A549 (cell line): ENCODE data around the gene TAC3.
"Not testable (repeated sequence)": the region's sequence is repeated elsewhere in the genome, so short reads cannot be mapped to it uniquely, and the experiment has no call there.

ENCODE experiments used
- BHLHE40 ChIP-seq: IDR thresholded peaks from 2 replicates; pipeline ENCODE4 v1.6.1; 2012; ENCODE audit warnings: low read depth, low read length, inconsistent platforms
- CTCF ChIP-seq: fragments of >200 bp; sonication (Bioruptor Twin); formaldehyde crosslinking; IDR thresholded peaks from 3 replicates; pipeline ENCODE4 v1.5.1; 2016
- ESRRA ChIP-seq: fragments of 150-350 bp; IDR thresholded peaks from 2 replicates; pipeline ENCODE4 v1.6.1; 2014; ENCODE audit warnings: mild to moderate bottlenecking, low read length, borderline replicate concordance
- KDM5A ChIP-seq: fragments of 200-600 bp; sonication (generic); IDR thresholded peaks from 2 replicates; pipeline ENCODE4 v1.6.1; 2016; ENCODE audit warnings: antibody characterized with exemption, mild to moderate bottlenecking
- POLR2A ChIP-seq: IDR thresholded peaks from 2 replicates; pipeline ENCODE4 v1.6.1; 2012; ENCODE audit warnings: mild to moderate bottlenecking, low read length
- RCOR1 ChIP-seq: fragments of 150-350 bp; IDR thresholded peaks from 2 replicates; pipeline ENCODE4 v1.6.1; 2014; ENCODE audit warnings: antibody characterized with exemption, low read length, low read depth
- ZSCAN20 ChIP-seq: fragments of 250-450 bp; sonication (Bioruptor Pico); IDR thresholded peaks from 2 replicates; pipeline ENCODE4 v1.8.0; 2022; ENCODE audit warnings: mild to moderate bottlenecking, moderate library complexity
- TF ChIP-seq, protein P1 (sequence below): fragments of 450-650 bp; IDR thresholded peaks from 2 replicates; pipeline ENCODE4 v1.6.1; 2014; ENCODE audit warnings: antibody characterized with exemption
- TF ChIP-seq, protein P2 (sequence below): IDR thresholded peaks from 2 replicates; pipeline ENCODE4 v1.6.1; 2012
- TF ChIP-seq, protein P3 (sequence below): IDR thresholded peaks from 2 replicates; pipeline ENCODE4 v1.6.1; 2012

- TF ChIP-seq BHLHE40; POLR2A; RCOR1; CTCF; ZSCAN20 (CRISPR knock-in tag); KDM5A; ESRRA: not testable (repeated sequence)
- TF ChIP-seq, protein P1, sequence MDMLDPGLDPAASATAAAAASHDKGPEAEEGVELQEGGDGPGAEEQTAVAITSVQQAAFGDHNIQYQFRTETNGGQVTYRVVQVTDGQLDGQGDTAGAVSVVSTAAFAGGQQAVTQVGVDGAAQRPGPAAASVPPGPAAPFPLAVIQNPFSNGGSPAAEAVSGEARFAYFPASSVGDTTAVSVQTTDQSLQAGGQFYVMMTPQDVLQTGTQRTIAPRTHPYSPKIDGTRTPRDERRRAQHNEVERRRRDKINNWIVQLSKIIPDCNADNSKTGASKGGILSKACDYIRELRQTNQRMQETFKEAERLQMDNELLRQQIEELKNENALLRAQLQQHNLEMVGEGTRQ = not testable (repeated sequence)
- TF ChIP-seq, protein P2, sequence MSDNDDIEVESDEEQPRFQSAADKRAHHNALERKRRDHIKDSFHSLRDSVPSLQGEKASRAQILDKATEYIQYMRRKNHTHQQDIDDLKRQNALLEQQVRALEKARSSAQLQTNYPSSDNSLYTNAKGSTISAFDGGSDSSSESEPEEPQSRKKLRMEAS = peak; percentile 65
- TF ChIP-seq, protein P3, sequence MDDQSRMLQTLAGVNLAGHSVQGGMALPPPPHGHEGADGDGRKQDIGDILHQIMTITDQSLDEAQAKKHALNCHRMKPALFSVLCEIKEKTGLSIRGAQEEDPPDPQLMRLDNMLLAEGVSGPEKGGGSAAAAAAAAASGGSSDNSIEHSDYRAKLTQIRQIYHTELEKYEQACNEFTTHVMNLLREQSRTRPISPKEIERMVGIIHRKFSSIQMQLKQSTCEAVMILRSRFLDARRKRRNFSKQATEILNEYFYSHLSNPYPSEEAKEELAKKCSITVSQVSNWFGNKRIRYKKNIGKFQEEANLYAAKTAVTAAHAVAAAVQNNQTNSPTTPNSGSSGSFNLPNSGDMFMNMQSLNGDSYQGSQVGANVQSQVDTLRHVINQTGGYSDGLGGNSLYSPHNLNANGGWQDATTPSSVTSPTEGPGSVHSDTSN = not testable (repeated sequence)
These were observed 30.6 kb downstream of the TAC3 start for GRCh38 chr12:56985714-56986113.
